Keratinocyte (primary cell): ENCODE data around the gene ELAVL2. TPM values are rescaled to one million over a fixed set of nuclear protein-coding genes. Genes with fewer than 3 reads are reported as not detected.

ENCODE experiments used
- DNase-seq: peaks from one replicate; pipeline ENCODE4 v3.0.0-alpha.2; 2011; ENCODE audit warnings: low read depth, missing footprints, low spot score
- FAIRE-seq: peaks from 2 replicates; lab custom pipeline; 2011; peaks lifted over from hg19 to GRCh38; lab: Jason Lieb, UNC
- H2AFZ ChIP-seq: 2 replicates; pipeline ENCODE4 v1.6.0; 2012; ENCODE audit warnings: low read length, control low read depth, inconsistent platforms; ENCODE audit not compliant: control insufficient read depth
- H3K27ac ChIP-seq: 2 replicates; pipeline ENCODE4 v1.5.1; 2011; ENCODE audit warnings: low read length; ENCODE audit not compliant: control insufficient read depth, insufficient read depth
- H3K27me3 ChIP-seq: 3 replicates; pipeline ENCODE4 v1.6.0; 2011; ENCODE audit warnings: low read length; ENCODE audit not compliant: control insufficient read depth, insufficient read depth; ENCODE audit errors: extremely low read depth
- H3K36me3 ChIP-seq, 2 experiments: 2 replicates in 1 of 2; 3 replicates in 1 of 2; pipeline ENCODE4 v1.5.1; 2011; ENCODE audit warnings: low read length in 2 of 2, mild to moderate bottlenecking in 1 of 2; ENCODE audit not compliant: control insufficient read depth in 2 of 2, insufficient read depth in 2 of 2; ENCODE audit errors: extremely low read depth in 1 of 2
- H3K4me1 ChIP-seq: 3 replicates; pipeline ENCODE4 v1.5.1; 2011; ENCODE audit warnings: low read length; ENCODE audit not compliant: control insufficient read depth, insufficient read depth; ENCODE audit errors: extremely low read depth
- H3K4me2 ChIP-seq: 3 replicates; pipeline ENCODE4 v1.6.0; 2011; ENCODE audit warnings: low read depth, low read length; ENCODE audit not compliant: control insufficient read depth, insufficient read depth; ENCODE audit errors: extremely low read depth
- H3K4me3 ChIP-seq, 3 experiments: fragments of 200-600 bp in 1 of 3; sonication (generic) in 1 of 3; 2 replicates in 2 of 3; 3 replicates in 1 of 3; pipeline ENCODE4 v1.5.1; 2011 to 2016; ENCODE audit warnings: low read length in 3 of 3, mild to moderate bottlenecking in 3 of 3, control low read depth in 2 of 3, inconsistent platforms in 1 of 3, low read depth in 1 of 3, mixed read lengths in 1 of 3, mixed run types in 1 of 3, moderate library complexity in 1 of 3; ENCODE audit not compliant: control insufficient read depth in 2 of 3, insufficient read depth in 2 of 3; ENCODE audit errors: extremely low read depth in 1 of 3
- H3K79me2 ChIP-seq: 2 replicates; pipeline ENCODE4 v1.6.0; 2012; ENCODE audit warnings: low read length; ENCODE audit not compliant: control insufficient read depth, insufficient read depth
- H3K9ac ChIP-seq: 3 replicates; pipeline ENCODE4 v1.6.0; 2011; ENCODE audit warnings: low read length; ENCODE audit not compliant: control insufficient read depth, insufficient read depth; ENCODE audit errors: extremely low read depth
- H3K9me1 ChIP-seq: 3 replicates; pipeline ENCODE4 v1.6.0; 2011; ENCODE audit warnings: low read length; ENCODE audit not compliant: control insufficient read depth, insufficient read depth; ENCODE audit errors: extremely low read depth
- H3K9me3 ChIP-seq: 2 replicates; pipeline ENCODE4 v1.5.1; 2012; ENCODE audit warnings: low read depth, low read length; ENCODE audit not compliant: control insufficient read depth
- H4K20me1 ChIP-seq: 3 replicates; pipeline ENCODE4 v1.6.0; 2011; ENCODE audit warnings: low read length; ENCODE audit not compliant: control insufficient read depth, insufficient read depth; ENCODE audit errors: extremely low read depth
- CTCF ChIP-seq, 3 experiments: IDR thresholded peaks in 1 of 3; conservative IDR thresholded peaks in 1 of 3; optimal IDR thresholded peaks in 1 of 3; 2 replicates in 2 of 3; 3 replicates in 1 of 3; pipeline versions ENCODE3 to v1.5.1; 2011; ENCODE audit warnings: low read length in 3 of 3, mild to moderate bottlenecking in 3 of 3, moderate library complexity in 2 of 3, control low read depth in 1 of 3, inconsistent platforms in 1 of 3; ENCODE audit not compliant: insufficient read depth in 2 of 3; ENCODE audit errors: extremely low read depth in 1 of 3
- EZH2 ChIP-seq: IDR thresholded peaks from one replicate; pipeline ENCODE4 v1.6.1; 2012; ENCODE audit warnings: inconsistent platforms, mild to moderate bottlenecking, low read length, moderate library complexity
- dilution Hi-C: fragments of 300-500 bp; cut with MboI; formaldehyde crosslinking; loops from one replicate; pipeline ENCODE4 v1.7.0; 2020; ENCODE audit warnings: low sequenced_read_pairs; ENCODE audit not compliant: extremely low pct_ligation_motif_present
- polyA plus RNA-seq, 5 experiments: library from polyadenylated mRNA; depleted of rRNA in 3 of 5; stranded (reverse) in 3 of 5; stranded (forward) in 1 of 5; unstranded in 1 of 5; fragments of >200 nt; gene quantifications; 1 replicate in 1 of 5; 2 replicates in 3 of 5; 3 replicates in 1 of 5; pipeline versions ENCODE4 v1.2.1 to v1.2.3, GENCODE V29; 2011 to 2012; ENCODE audit warnings: missing spikeins in 2 of 5, low read depth in 1 of 5, low replicate concordance in 1 of 5

ELAVL2 gene
- polyA plus RNA-seq, 1 donor (not counting 4 experiments of a cell fraction or from before 2014, with no cell fraction given), result 4.3 TPM

GRCh38 chr9:23750808-23751207 is 75.2 kb downstream of the ELAVL2 start:
- no peaks in the 10 kb centered on the region for H3K9me1 ChIP-seq
- no peak overlapping the region for H3K27ac ChIP-seq
- no peaks in the 10 kb centered on the region for H3K27me3 ChIP-seq
- no peaks in the 10 kb centered on the region for H3K79me2 ChIP-seq
- H3K9me3 ChIP-seq, result no peaks in the 10 kb centered on the region
- TF ChIP-seq CTCF (optimal IDR thresholded peaks at IDR 0.05 in 1 of 3, IDR thresholded peaks at IDR 0.05 in 1 of 3, conservative IDR thresholded peaks at IDR 0.05 in 1 of 3; ENCODE audit: extremely low read depth in 1 of 3, insufficient read depth in 2 of 3, low read length in 3 of 3) (no peak), EZH2 (no peak)
- H3K36me3 ChIP-seq, result no peaks in the 10 kb centered on the region
- H3K4me1 ChIP-seq, result peaks cover 37% of the 10 kb centered on the region
- no peak overlapping the region for H3K9ac ChIP-seq
- no peak for DNase-seq
- dilution Hi-C loops, result no loop called here
- no peak for FAIRE-seq
- no peak overlapping the region for H2AFZ ChIP-seq
- no peaks in the 10 kb centered on the region for H4K20me1 ChIP-seq
- no peak overlapping the region for H3K4me3 ChIP-seq
- no peak overlapping the region for H3K4me2 ChIP-seq

DNA sequence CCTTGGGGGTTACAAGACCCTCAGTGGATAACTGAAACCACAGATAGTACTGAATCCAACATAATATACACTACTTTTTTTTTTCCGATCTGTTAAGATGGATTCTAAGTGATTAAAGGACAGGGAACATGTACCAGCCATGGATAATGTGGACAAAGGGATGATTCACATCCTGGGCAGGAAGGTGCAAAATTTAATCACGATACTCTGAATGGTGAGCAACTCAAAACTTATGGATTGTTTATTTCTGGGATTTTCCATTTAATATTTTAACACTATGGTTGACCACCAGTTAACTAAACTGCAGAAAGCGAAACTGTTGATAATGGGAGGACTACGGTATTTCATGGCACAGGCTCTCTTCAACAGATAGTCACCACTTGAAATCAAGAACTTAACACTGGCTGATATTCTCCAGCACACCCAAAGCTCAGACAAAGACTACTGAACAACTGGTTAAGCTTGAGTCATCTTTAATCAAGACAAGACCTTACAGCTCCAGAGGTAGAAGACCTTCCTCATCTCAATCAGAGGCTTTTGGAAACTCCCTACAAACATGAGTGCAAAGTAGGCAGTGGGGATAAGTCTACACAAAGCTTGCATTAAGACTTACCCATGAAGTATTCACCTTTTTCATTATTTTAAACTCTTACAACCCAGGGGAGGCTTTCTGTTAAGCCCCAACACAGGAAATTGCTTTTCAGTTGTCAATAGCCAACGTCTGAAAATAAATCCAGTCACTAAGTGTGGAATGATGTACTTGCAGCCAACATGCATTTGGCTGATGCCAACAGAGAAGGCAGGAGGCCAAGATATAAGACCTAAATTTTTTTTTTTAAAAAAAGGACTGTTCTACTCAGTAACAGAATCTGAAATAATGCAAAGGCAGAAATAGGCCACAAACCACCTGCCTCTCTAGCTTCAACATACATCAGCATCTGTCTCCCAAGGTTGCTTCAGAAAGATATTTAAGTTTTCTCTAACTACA is 78.7 kb downstream of the ELAVL2 start:
- no peaks in the 10 kb centered on the region for H3K36me3 ChIP-seq
- TF ChIP-seq CTCF (optimal IDR thresholded peaks at IDR 0.05 in 1 of 3, IDR thresholded peaks at IDR 0.05 in 1 of 3, conservative IDR thresholded peaks at IDR 0.05 in 1 of 3; ENCODE audit: extremely low read depth in 1 of 3, insufficient read depth in 2 of 3, low read length in 3 of 3) (no peak), EZH2 (no peak)
- H3K27me3 ChIP-seq, result no peaks in the 10 kb centered on the region
- peak overlapping the region; percentile 86 for H2AFZ ChIP-seq
- peak; percentile 85 for FAIRE-seq
- H3K9ac ChIP-seq, result no peak overlapping the region
- peak overlapping the region in 2 of 3 experiments; percentile 45 to 47 for H3K4me3 ChIP-seq
- peaks cover 28% of the 10 kb centered on the region for H3K4me1 ChIP-seq
- peak overlapping the region; percentile 85 for H3K4me2 ChIP-seq
- peak overlapping the region; percentile 76 for H3K27ac ChIP-seq
- no peaks in the 10 kb centered on the region for H4K20me1 ChIP-seq
- dilution Hi-C loops, result no loop called here
- H3K79me2 ChIP-seq, result no peaks in the 10 kb centered on the region
- H3K9me1 ChIP-seq, result no peaks in the 10 kb centered on the region
- no peak for DNase-seq
- H3K9me3 ChIP-seq, result no peaks in the 10 kb centered on the region
